ENCODE measurements around the gene NSUN6. TPM values are rescaled to one million over a fixed set of nuclear protein-coding genes. Genes with fewer than 3 reads are reported as not detected.

Gene NSUN6
- total and polyA plus RNA-seq, 10 of the 15 experiments (the other 5 are each of a cell fraction or from before 2014, with no cell fraction given), result 10.2 to 25.0 (median 15.6) TPM

DNA sequence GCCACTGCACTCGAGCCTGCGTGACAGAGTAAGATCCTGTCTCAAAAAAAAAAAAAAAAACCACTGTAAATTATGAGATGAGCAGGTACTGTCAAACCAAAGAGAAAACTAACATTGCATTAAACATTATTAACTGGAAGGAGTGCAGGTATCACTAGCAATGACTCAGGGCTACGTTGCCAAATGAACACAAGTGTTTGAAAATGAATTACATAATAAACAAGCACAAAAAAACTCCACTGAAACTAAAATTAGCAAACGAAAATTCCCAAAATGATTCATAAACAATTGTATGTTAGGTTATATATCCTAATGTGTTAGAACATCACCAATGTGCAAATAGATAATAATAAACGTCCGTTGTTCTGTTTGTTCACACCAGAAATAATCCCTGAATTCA lies 42.8 kb downstream of the NSUN6 start:
- H4K20me1 ChIP-seq (ENCODE audit: control insufficient read depth, insufficient read depth), result no peaks in the 10 kb centered on the region
- intact Hi-C loops (cut with micrococcal nuclease; ENCODE audit: unreplicated experiment), result no loop called here
- CTCF ChIA-PET, result no interaction called here
- no peak overlapping the region for H3K4me2 ChIP-seq (ENCODE audit: control insufficient read depth, insufficient read depth)
- in situ Hi-C loops (cut with MboI), result no loop called here
- H3K36me3 ChIP-seq (ENCODE audit: control insufficient read depth in 2 of 2, insufficient read depth in 2 of 2, low read length in 1 of 2), result peaks cover 2 to 5% of the 10 kb centered on the region in 2 experiments; a peak in 2 of 4 replicates
- ATAC-seq, result no peak
- H3K4me3 ChIP-seq, result no peak overlapping the region
- H3K9me3 ChIP-seq (replicated peaks; ENCODE audit: control insufficient read depth, insufficient read depth, low read length), result no peaks in the 10 kb centered on the region
- no peak for DNase-seq (ENCODE audit: low read depth, low spot score)
- BruUV-seq (replicated peaks), result no TSS peak
- POLR2A ChIA-PET, result interaction anchor here (0.5 kb wide), 1 partner anchor 84 kb away, joined by 3 read pairs; no protein-coding TSS in a partner anchor
- no peak for FAIRE-seq
- no peak overlapping the region for H3K9ac ChIP-seq (ENCODE audit: control insufficient read depth, insufficient read depth, low read length)
- no peaks in the 10 kb centered on the region for H3K27me3 ChIP-seq (replicated peaks in 1 of 2; ENCODE audit: control insufficient read depth in 2 of 2, insufficient read depth in 2 of 2, low read length in 1 of 2)
- no peaks in the 10 kb centered on the region for H3K79me2 ChIP-seq (ENCODE audit: control insufficient read depth, insufficient read depth, low read length)
- WGBS (ENCODE audit: insufficient coverage, insufficient replicate concordance, low lambda C conversion rate, missing lambda C conversion rate), result 57% methylated on average over 6 of the region's 6 CpGs
- no peak overlapping the region for H3K27ac ChIP-seq (ENCODE audit: control insufficient read depth, insufficient read depth)
- RAD21 ChIA-PET (ENCODE audit: unreplicated experiment), result no interaction called here
- SMC1A ChIA-PET (ENCODE audit: uncharacterized antibody, unreplicated experiment), result no interaction called here
- TF ChIP-seq SRF (IDR thresholded peaks at IDR 0.05; ENCODE audit: low read depth in 2 of 2, low read length in 2 of 2) (no peak), PML (IDR thresholded peaks at IDR 0.05; ENCODE audit: low read length) (no peak), JUND (IDR thresholded peaks at IDR 0.05; ENCODE audit: low read depth, low read length) (no peak), NRF1 (conservative IDR thresholded peaks at IDR 0.05; ENCODE audit: low read depth, low read length) (no peak), CHD2 (IDR thresholded peaks at IDR 0.05; ENCODE audit: borderline replicate concordance, low read depth, low read length) (no peak), STAT1 (conservative IDR thresholded peaks at IDR 0.05) (no peak), SMC3 (IDR thresholded peaks at IDR 0.05; ENCODE audit: borderline replicate concordance, low read length) (no peak), TCF12 (IDR thresholded peaks at IDR 0.05; ENCODE audit: low read depth, low read length) (no peak), SPI1 (IDR thresholded peaks at IDR 0.05; ENCODE audit: borderline replicate concordance, insufficient read depth, low read depth, low read length) (no peak)
- TF ChIP-seq, protein P1, sequence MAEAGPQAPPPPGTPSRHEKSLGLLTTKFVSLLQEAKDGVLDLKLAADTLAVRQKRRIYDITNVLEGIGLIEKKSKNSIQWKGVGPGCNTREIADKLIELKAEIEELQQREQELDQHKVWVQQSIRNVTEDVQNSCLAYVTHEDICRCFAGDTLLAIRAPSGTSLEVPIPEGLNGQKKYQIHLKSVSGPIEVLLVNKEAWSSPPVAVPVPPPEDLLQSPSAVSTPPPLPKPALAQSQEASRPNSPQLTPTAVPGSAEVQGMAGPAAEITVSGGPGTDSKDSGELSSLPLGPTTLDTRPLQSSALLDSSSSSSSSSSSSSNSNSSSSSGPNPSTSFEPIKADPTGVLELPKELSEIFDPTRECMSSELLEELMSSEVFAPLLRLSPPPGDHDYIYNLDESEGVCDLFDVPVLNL (IDR thresholded peaks at IDR 0.05; ENCODE audit: low read depth, low read length), result no peak
- H3K4me1 ChIP-seq (ENCODE audit: control insufficient read depth, insufficient read depth, low read length), result peaks cover 5% of the 10 kb centered on the region; the same call in 1 of the 2 replicates
- no peak overlapping the region for H2AFZ ChIP-seq (ENCODE audit: control insufficient read depth, low read depth, low read length)

Data from GM12878 (cell line).